Neural cell (in vitro differentiated cells): ENCODE data around the gene BIN2. TPM values are rescaled to one million over a fixed set of nuclear protein-coding genes. Genes with fewer than 3 reads are reported as not detected.

Experiments used
- H2AFZ ChIP-seq: fragments of 200-600, 300-800 bp; sonication (generic), shearing (Covaris generic); 2 replicates; pipeline ENCODE4 v1.6.0; 2014; ENCODE audit warnings: low read depth, mild to moderate bottlenecking, antibody characterized with exemption, low read length, moderate library complexity
- H3F3A ChIP-seq: fragments of 200-600 bp; shearing (Covaris generic); 2 replicates; pipeline ENCODE4 v1.6.1; 2016; ENCODE audit warnings: mild to moderate bottlenecking, moderate library complexity, mixed read lengths, antibody characterized with exemption, low read length; ENCODE audit not compliant: insufficient read depth, poor library complexity, severe bottlenecking
- H3K27ac ChIP-seq: fragments of 200-600, 300-800 bp; sonication (generic), shearing (Covaris generic); 2 replicates; pipeline ENCODE4 v1.5.1; 2014; ENCODE audit warnings: mild to moderate bottlenecking, low read length, moderate library complexity
- H3K27me3 ChIP-seq: fragments of 300-800, 200-600 bp; sonication (generic), shearing (Covaris generic); 2 replicates; pipeline ENCODE4 v1.6.0; 2014; ENCODE audit warnings: mild to moderate bottlenecking, low read depth, low read length, moderate library complexity; ENCODE audit not compliant: insufficient read depth
- H3K36me3 ChIP-seq: fragments of 300-800, 200-600 bp; sonication (generic), shearing (Covaris generic); 2 replicates; pipeline ENCODE4 v1.5.1; 2014; ENCODE audit warnings: mild to moderate bottlenecking, antibody characterized with exemption, low read length, moderate library complexity; ENCODE audit not compliant: insufficient read depth
- H3K4me2 ChIP-seq: fragments of 300-800, 200-600 bp; sonication (generic), shearing (Covaris generic); 2 replicates; pipeline ENCODE4 v1.6.0; 2014; ENCODE audit warnings: mild to moderate bottlenecking, low read length
- H3K4me3 ChIP-seq: fragments of 300-800, 200-600 bp; sonication (generic), shearing (Covaris generic); 2 replicates; pipeline ENCODE4 v1.5.1; 2014; ENCODE audit warnings: mild to moderate bottlenecking, low read length, moderate library complexity
- H3K79me2 ChIP-seq: fragments of 200-600 bp; shearing (Covaris generic); replicated peaks from 2 replicates; pipeline ENCODE4 v1.6.0; 2014; ENCODE audit warnings: mild to moderate bottlenecking, low read length, moderate library complexity; ENCODE audit not compliant: insufficient read depth
- H3K9ac ChIP-seq: fragments of 300-800, 200-600 bp; sonication (generic), shearing (Covaris generic); 2 replicates; pipeline ENCODE4 v1.6.1; 2016; ENCODE audit warnings: mild to moderate bottlenecking, low read length, mixed read lengths
- H3K9me2 ChIP-seq: fragments of 200-600 bp; shearing (Covaris generic); 2 replicates; pipeline ENCODE4 v1.6.1; 2016; ENCODE audit warnings: mild to moderate bottlenecking, low read length, mixed read lengths; ENCODE audit not compliant: insufficient read depth
- H3K9me3 ChIP-seq: fragments of 200-600, 300-800 bp; sonication (generic), shearing (Covaris generic); 2 replicates; pipeline ENCODE4 v1.6.1; 2016; ENCODE audit warnings: mild to moderate bottlenecking, mixed run types, low read length, moderate library complexity, mixed read lengths
- H4K20me1 ChIP-seq: fragments of 200-600 bp; shearing (Covaris generic); 2 replicates; pipeline ENCODE4 v1.6.1; 2016; ENCODE audit warnings: mild to moderate bottlenecking, mixed run types; ENCODE audit not compliant: insufficient read depth
- EP300 ChIP-seq: fragments of 450-650 bp; conservative IDR thresholded peaks from 2 replicates; pipeline ENCODE4 v1.6.1; 2014; ENCODE audit warnings: antibody characterized with exemption, mild to moderate bottlenecking, moderate library complexity; ENCODE audit not compliant: poor library complexity, severe bottlenecking
- EZH2 ChIP-seq: fragments of 200-600, 300-800 bp; shearing (Covaris generic), sonication (generic); IDR thresholded peaks from 2 replicates; pipeline ENCODE4 v1.6.1; 2014; ENCODE audit warnings: antibody characterized with exemption, low read length, borderline replicate concordance, mild to moderate bottlenecking; ENCODE audit not compliant: insufficient read depth, poor library complexity, severe bottlenecking
- MXI1 ChIP-seq: fragments of 450-650 bp; conservative IDR thresholded peaks from 2 replicates; pipeline ENCODE4 v1.6.1; 2014; ENCODE audit warnings: antibody characterized with exemption, mild to moderate bottlenecking; ENCODE audit not compliant: poor library complexity, severe bottlenecking
- POLR2AphosphoS5 ChIP-seq: IDR thresholded peaks from 2 replicates; pipeline ENCODE4 v1.6.1; 2012
- RAD21 ChIP-seq: fragments of 450-650 bp; conservative IDR thresholded peaks from 2 replicates; pipeline ENCODE4 v1.6.1; 2014; ENCODE audit warnings: antibody characterized with exemption, mild to moderate bottlenecking, moderate library complexity
- SMC3 ChIP-seq: fragments of 450-650 bp; conservative IDR thresholded peaks from 2 replicates; pipeline ENCODE4 v1.6.1; 2014; ENCODE audit warnings: antibody characterized with exemption, mild to moderate bottlenecking, moderate library complexity; ENCODE audit not compliant: poor library complexity
- TAF1 ChIP-seq: IDR thresholded peaks from 2 replicates; pipeline ENCODE4 v1.6.1; 2012; ENCODE audit warnings: low read depth
- polyA plus RNA-seq: library from polyadenylated mRNA; depleted of rRNA; stranded (reverse); fragments of >200 nt; gene quantifications from 2 replicates; pipeline ENCODE4 v1.2.3, GENCODE V29; 2014
- TF ChIP-seq, protein P1 (sequence below): IDR thresholded peaks from 2 replicates; pipeline ENCODE4 v1.6.1; 2012; ENCODE audit warnings: borderline replicate concordance
- TF ChIP-seq, protein P2 (sequence below): fragments of 450-650 bp; IDR thresholded peaks from 2 replicates; pipeline ENCODE4 v1.5.1; 2014; ENCODE audit warnings: antibody characterized with exemption, mild to moderate bottlenecking, moderate library complexity; ENCODE audit not compliant: poor library complexity, severe bottlenecking

The BIN2 gene
- polyA plus RNA-seq, 1 donor from 2014 or later: not detected

DNA sequence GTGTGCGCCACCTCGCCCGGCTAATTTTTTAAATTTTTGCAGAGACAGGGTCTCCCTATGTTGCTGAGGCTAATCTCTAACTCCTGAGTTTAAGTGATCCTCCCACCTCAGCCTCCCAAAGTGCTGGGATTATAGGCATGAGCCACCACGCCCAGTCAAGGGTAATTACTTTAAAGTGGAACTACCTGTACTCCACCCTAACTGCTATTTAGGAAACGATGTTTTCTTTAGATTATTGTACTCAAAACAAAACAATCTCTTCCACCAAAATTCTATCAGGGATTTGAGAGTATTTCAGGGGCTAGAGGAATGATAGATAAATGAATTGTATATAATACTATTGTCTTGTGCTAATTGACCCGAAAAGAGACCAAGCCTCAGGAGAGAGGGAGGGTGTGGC, 9.6 kb upstream of the BIN2 start:
- Histone ChIP-seq H3K27ac (no peak overlapping the region), H3K36me3 (no peaks in the 10 kb centered on the region), H3K9me3 (no peaks in the 10 kb centered on the region), H4K20me1 (no peaks in the 10 kb centered on the region), H3K4me3 (no peak overlapping the region), H2AFZ (no peak overlapping the region), H3K9me2 (no peaks in the 10 kb centered on the region), H3K27me3 (no peaks in the 10 kb centered on the region), H3F3A (no peaks in the 10 kb centered on the region), H3K4me2 (no peak overlapping the region), H3K9ac (no peak overlapping the region), H3K79me2 (no peaks in the 10 kb centered on the region)
- TF ChIP-seq RAD21 (no peak), SMC3 (no peak)

DNA sequence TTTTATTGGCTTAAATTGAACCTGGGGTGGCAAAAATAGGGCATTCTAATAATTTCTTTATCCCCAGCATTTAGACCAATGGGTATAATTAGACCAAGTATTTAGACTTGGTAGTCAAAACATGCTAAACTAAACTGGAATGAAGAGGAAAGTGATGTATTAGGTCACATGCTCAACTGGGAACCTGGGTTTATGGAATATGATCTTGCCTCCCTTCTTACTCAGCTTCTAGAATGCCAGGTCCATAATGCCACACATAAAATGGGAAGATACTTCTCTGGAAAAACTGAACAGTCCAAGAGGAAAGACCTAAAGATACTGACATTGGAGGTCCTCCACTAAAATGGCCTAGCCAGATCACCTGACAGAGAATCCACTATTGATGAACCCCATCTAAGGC, 6.2 kb upstream of the BIN2 start:
- Histone ChIP-seq H3K27ac (no peak overlapping the region), H3K27me3 (no peaks in the 10 kb centered on the region), H3K4me2 (no peak overlapping the region), H3K79me2 (no peaks in the 10 kb centered on the region), H3K36me3 (no peaks in the 10 kb centered on the region), H3F3A (no peaks in the 10 kb centered on the region), H3K4me3 (no peak overlapping the region), H3K9me3 (no peaks in the 10 kb centered on the region), H4K20me1 (no peaks in the 10 kb centered on the region), H3K9ac (no peak overlapping the region), H2AFZ (no peak overlapping the region), H3K9me2 (no peaks in the 10 kb centered on the region)
- TF ChIP-seq, protein P1, sequence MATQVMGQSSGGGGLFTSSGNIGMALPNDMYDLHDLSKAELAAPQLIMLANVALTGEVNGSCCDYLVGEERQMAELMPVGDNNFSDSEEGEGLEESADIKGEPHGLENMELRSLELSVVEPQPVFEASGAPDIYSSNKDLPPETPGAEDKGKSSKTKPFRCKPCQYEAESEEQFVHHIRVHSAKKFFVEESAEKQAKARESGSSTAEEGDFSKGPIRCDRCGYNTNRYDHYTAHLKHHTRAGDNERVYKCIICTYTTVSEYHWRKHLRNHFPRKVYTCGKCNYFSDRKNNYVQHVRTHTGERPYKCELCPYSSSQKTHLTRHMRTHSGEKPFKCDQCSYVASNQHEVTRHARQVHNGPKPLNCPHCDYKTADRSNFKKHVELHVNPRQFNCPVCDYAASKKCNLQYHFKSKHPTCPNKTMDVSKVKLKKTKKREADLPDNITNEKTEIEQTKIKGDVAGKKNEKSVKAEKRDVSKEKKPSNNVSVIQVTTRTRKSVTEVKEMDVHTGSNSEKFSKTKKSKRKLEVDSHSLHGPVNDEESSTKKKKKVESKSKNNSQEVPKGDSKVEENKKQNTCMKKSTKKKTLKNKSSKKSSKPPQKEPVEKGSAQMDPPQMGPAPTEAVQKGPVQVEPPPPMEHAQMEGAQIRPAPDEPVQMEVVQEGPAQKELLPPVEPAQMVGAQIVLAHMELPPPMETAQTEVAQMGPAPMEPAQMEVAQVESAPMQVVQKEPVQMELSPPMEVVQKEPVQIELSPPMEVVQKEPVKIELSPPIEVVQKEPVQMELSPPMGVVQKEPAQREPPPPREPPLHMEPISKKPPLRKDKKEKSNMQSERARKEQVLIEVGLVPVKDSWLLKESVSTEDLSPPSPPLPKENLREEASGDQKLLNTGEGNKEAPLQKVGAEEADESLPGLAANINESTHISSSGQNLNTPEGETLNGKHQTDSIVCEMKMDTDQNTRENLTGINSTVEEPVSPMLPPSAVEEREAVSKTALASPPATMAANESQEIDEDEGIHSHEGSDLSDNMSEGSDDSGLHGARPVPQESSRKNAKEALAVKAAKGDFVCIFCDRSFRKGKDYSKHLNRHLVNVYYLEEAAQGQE: no peak
- TF ChIP-seq RAD21 (no peak), MXI1 (no peak), SMC3 (no peak), TAF1 (no peak), POLR2AphosphoS5 (no peak)
- TF ChIP-seq, protein P2, sequence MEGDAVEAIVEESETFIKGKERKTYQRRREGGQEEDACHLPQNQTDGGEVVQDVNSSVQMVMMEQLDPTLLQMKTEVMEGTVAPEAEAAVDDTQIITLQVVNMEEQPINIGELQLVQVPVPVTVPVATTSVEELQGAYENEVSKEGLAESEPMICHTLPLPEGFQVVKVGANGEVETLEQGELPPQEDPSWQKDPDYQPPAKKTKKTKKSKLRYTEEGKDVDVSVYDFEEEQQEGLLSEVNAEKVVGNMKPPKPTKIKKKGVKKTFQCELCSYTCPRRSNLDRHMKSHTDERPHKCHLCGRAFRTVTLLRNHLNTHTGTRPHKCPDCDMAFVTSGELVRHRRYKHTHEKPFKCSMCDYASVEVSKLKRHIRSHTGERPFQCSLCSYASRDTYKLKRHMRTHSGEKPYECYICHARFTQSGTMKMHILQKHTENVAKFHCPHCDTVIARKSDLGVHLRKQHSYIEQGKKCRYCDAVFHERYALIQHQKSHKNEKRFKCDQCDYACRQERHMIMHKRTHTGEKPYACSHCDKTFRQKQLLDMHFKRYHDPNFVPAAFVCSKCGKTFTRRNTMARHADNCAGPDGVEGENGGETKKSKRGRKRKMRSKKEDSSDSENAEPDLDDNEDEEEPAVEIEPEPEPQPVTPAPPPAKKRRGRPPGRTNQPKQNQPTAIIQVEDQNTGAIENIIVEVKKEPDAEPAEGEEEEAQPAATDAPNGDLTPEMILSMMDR: no peak

DNA sequence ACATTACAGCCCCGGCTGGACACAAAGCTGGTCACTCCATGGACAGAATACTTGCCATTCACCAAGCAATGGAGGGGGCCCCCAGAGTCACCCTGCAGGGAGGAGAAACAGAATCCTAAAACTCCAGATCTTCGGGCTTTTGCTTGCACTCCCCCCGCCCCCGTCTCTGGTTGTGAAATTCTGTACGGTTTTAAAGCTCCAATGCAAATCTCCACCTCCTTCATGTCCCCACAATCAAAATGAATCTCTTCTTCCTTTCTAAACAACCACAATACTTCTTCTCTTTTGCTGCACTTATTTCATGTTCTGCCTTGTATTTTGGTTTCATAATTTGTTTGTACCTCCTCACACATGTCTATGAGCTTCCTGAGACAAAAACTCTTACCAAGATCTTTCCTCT, 5.8 kb upstream of the BIN2 start:
- H3K4me2 ChIP-seq: no peak overlapping the region
- H3K36me3 ChIP-seq: no peaks in the 10 kb centered on the region
- no peaks in the 10 kb centered on the region for H3K9me2 ChIP-seq
- H3K9ac ChIP-seq: no peak overlapping the region
- no peak overlapping the region for H2AFZ ChIP-seq
- H3K27ac ChIP-seq: no peak overlapping the region
- TF ChIP-seq, protein P1: no peak
- TF ChIP-seq SMC3 (no peak), POLR2AphosphoS5 (no peak), MXI1 (no peak), RAD21 (no peak), TAF1 (no peak), EZH2 (no peak), EP300 (no peak)
- TF ChIP-seq, protein P2: no peak
- H3F3A ChIP-seq: no peaks in the 10 kb centered on the region
- no peaks in the 10 kb centered on the region for H4K20me1 ChIP-seq
- no peaks in the 10 kb centered on the region for H3K79me2 ChIP-seq
- no peak overlapping the region for H3K4me3 ChIP-seq
- H3K9me3 ChIP-seq: no peaks in the 10 kb centered on the region
- H3K27me3 ChIP-seq: no peaks in the 10 kb centered on the region
